ENCODE data around the gene TRIP10. TPM values are rescaled to one million over a fixed set of nuclear protein-coding genes. Genes with fewer than 3 reads are reported as not detected.

The TRIP10 gene
- total and polyA plus RNA-seq, 2 of the 8 experiments (the other 6 are each of a cell fraction or from before 2014, with no cell fraction given) = 27.8 to 69.5 TPM

DNA sequence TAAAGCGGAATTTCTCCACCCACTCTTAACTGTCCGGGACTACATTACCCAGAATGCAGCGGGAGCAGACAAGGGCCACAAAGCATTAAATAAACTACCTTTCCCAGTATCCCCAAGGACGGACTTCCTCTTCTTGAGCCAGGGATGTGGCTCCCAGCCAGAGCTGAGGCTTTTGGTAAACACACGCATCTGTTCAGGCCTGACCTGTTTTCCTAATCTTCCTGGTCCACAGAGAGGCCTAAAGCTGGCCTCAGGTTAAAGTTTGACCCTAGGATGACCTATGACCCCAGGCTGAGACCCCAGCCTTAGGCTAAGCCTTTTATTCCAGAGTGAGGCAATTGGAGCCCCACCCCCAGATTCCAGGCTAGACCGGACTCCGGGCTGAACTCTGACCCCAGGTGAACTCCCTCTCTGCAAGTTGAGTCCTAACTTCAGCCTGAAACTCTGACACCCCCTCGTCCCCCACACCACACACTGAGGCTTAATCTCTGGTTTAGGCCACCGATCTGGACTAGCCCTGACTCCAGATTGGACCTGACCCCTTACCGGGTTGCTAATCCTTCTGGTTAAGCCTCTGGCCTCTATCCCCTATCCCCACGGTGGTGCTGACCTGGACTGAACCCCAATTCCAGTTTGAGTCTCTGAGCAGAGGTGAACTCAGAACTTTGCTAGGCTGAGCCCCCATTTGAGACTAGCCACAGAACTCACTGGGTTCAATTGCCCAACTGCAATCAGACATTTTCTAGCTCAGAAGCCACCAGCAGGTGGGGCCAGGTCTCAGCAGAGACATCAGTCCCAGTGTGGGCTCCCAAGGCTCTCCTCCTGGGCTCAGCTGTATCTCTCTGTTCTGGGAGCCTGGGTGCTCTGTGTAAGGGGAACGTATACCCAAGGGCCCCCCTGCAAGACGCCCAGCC lies 1.4 kb upstream of the TRIP10 start (continued):
- TF ChIP-seq, protein P1, sequence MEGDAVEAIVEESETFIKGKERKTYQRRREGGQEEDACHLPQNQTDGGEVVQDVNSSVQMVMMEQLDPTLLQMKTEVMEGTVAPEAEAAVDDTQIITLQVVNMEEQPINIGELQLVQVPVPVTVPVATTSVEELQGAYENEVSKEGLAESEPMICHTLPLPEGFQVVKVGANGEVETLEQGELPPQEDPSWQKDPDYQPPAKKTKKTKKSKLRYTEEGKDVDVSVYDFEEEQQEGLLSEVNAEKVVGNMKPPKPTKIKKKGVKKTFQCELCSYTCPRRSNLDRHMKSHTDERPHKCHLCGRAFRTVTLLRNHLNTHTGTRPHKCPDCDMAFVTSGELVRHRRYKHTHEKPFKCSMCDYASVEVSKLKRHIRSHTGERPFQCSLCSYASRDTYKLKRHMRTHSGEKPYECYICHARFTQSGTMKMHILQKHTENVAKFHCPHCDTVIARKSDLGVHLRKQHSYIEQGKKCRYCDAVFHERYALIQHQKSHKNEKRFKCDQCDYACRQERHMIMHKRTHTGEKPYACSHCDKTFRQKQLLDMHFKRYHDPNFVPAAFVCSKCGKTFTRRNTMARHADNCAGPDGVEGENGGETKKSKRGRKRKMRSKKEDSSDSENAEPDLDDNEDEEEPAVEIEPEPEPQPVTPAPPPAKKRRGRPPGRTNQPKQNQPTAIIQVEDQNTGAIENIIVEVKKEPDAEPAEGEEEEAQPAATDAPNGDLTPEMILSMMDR (IDR thresholded peaks at IDR 0.05; ENCODE audit: control extremely low read depth in 1 of 3, insufficient read depth in 1 of 3, low read depth in 1 of 3, low read length in 3 of 3) = peak; percentile 55 to 75 (median 69)
- TF ChIP-seq EP300 (IDR thresholded peaks at IDR 0.05; ENCODE audit: borderline replicate concordance in 1 of 2, low read depth in 2 of 2, low read length in 2 of 2) = no peak
- no peak for TF ChIP-seq ZNF274 (IDR thresholded peaks at IDR 0.05; ENCODE audit: borderline replicate concordance, extremely low read depth, low read length)
- TF ChIP-seq, protein P2, sequence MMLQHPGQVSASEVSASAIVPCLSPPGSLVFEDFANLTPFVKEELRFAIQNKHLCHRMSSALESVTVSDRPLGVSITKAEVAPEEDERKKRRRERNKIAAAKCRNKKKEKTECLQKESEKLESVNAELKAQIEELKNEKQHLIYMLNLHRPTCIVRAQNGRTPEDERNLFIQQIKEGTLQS (IDR thresholded peaks at IDR 0.05; ENCODE audit: insufficient read depth, low read depth, low read length) = no peak
- peak; percentile 79; the same call in 1 of the 2 replicates for TF ChIP-seq EGR1 (IDR thresholded peaks at IDR 0.05; ENCODE audit: borderline replicate concordance, low read depth, low read length)
- TF ChIP-seq TAF7 (optimal IDR thresholded peaks at IDR 0.05; ENCODE audit: borderline replicate concordance, low read depth, low read length) = no peak
- peak in 1 of 2 experiments; percentile 40; a peak in 1 of 4 replicates for TF ChIP-seq SIN3A (conservative IDR thresholded peaks at IDR 0.05 in 1 of 2, IDR thresholded peaks at IDR 0.05 in 1 of 2; ENCODE audit: low read depth in 1 of 2, low read length in 2 of 2)
- 0 out of 2 replicates have a peak, but pooled peaks have one; percentile 35 for TF ChIP-seq YY1 (IDR thresholded peaks at IDR 0.05; ENCODE audit: low read depth, low read length)
- peak; percentile 64 to 74 for TF ChIP-seq RAD21 (IDR thresholded peaks at IDR 0.05 in 1 of 2, conservative IDR thresholded peaks at IDR 0.05 in 1 of 2; ENCODE audit: low read depth in 2 of 2, low read length in 2 of 2)
